Prostate gland (tissue), 2 donors: ENCODE results near the gene CD47.

ENCODE experiments used
- CTCF ChIP-seq, 4 experiments: fragments of 200-600 bp in 2 of 4; fragments of 450-650 bp in 2 of 4; sonication (generic) in 2 of 4; IDR thresholded peaks; 1 replicate in 3 of 4; 2 replicates in 1 of 4; pipeline ENCODE4 v1.5.1; 2016 to 2019; ENCODE audit warnings: antibody characterized with exemption in 4 of 4, mild to moderate bottlenecking in 2 of 4, moderate library complexity in 2 of 4
- POLR2A ChIP-seq: fragments of 450-650 bp; IDR thresholded peaks from one replicate; pipeline ENCODE4 v1.6.1; 2016; ENCODE audit warnings: antibody characterized with exemption, mild to moderate bottlenecking

- TF ChIP-seq CTCF (IDR thresholded peaks at IDR 0.05), result no peak
- TF ChIP-seq POLR2A, result no peak
These were observed 97.1 kb downstream of the CD47 start for GRCh38 chr3:107993771-107994170.
